ENCODE data around the gene NLRP3.

GRCh38 chr1:247452447-247453039 lies 36.6 kb downstream of the NLRP3 start:
- TF ChIP-seq CTCF (IDR thresholded peaks at IDR 0.05 in 2 of 3, conservative IDR thresholded peaks at IDR 0.05 in 1 of 3; ENCODE audit: control insufficient read depth in 2 of 3, extremely low read depth in 1 of 3, insufficient read depth in 1 of 3, low read depth in 3 of 3, low read length in 3 of 3) (no peak), SREBF1 (IDR thresholded peaks at IDR 0.05; ENCODE audit: low read length) (no peak), TAF1 (IDR thresholded peaks at IDR 0.05; ENCODE audit: borderline replicate concordance, low read depth, low read length) (no peak), REST (IDR thresholded peaks at IDR 0.05; ENCODE audit: low read depth, low read length) (no peak), RELA (IDR thresholded peaks at IDR 0.05; ENCODE audit: borderline replicate concordance, partially characterized antibody) (no peak), ZNF217 (IDR thresholded peaks at IDR 0.05) (no peak), USF2 (IDR thresholded peaks at IDR 0.05; ENCODE audit: borderline replicate concordance, low read depth, low read length) (no peak), LARP7 (IDR thresholded peaks at IDR 0.05) (no peak), JUND (IDR thresholded peaks at IDR 0.05; ENCODE audit: low read depth, low read length) (no peak), NFYA (IDR thresholded peaks at IDR 0.05; ENCODE audit: borderline replicate concordance, low read depth, low read length) (no peak), POLR2A (IDR thresholded peaks at IDR 0.05; ENCODE audit: low read depth, low read length) (no peak), EZH2 (IDR thresholded peaks at IDR 0.05; ENCODE audit: borderline replicate concordance, control insufficient read depth, low read depth, low read length) (no peak), E4F1 (IDR thresholded peaks at IDR 0.05; ENCODE audit: borderline replicate concordance, partially characterized antibody) (no peak), RBBP5 (conservative IDR thresholded peaks at IDR 0.05) (no peak)
